ENCODE measurements around the gene HIGD2A.

The HIGD2A gene

DNA sequence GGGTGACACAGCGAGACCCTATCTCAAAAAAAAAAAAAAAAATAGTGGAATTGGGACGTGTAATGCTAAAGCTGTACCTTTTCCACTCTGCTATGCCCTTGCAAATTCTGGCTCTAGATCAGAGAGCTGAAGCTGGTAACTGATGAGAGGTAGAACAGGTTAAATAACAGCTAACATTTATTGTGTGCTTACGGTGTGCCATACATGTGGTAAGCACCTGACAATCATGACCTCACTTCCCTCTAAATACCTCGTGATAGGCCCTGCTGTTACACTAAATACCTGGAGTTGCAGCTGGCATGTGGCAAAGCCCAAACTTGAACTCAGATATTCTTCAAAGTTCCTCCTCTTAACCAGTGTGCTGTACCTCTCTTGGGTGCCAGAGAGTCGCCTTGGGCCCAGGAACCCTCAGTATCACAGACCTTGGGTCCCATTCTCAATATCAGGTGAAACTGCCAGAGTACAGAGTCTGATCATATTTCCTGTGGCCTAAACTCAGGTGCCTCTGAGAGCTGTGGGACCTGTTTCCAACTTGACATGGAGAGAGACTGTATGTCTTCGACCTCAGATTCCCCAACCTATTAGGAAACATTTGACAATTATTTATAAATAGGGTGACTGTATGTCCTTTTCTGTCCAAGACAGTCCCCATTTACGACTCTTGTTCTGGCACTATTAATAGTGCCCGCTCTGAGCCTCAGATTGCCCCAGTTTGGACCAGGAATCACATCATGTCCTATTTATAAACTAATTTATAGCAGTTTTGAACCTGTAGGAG is 18.4 kb upstream of the HIGD2A start:
- DNase-seq: no peak

DNA sequence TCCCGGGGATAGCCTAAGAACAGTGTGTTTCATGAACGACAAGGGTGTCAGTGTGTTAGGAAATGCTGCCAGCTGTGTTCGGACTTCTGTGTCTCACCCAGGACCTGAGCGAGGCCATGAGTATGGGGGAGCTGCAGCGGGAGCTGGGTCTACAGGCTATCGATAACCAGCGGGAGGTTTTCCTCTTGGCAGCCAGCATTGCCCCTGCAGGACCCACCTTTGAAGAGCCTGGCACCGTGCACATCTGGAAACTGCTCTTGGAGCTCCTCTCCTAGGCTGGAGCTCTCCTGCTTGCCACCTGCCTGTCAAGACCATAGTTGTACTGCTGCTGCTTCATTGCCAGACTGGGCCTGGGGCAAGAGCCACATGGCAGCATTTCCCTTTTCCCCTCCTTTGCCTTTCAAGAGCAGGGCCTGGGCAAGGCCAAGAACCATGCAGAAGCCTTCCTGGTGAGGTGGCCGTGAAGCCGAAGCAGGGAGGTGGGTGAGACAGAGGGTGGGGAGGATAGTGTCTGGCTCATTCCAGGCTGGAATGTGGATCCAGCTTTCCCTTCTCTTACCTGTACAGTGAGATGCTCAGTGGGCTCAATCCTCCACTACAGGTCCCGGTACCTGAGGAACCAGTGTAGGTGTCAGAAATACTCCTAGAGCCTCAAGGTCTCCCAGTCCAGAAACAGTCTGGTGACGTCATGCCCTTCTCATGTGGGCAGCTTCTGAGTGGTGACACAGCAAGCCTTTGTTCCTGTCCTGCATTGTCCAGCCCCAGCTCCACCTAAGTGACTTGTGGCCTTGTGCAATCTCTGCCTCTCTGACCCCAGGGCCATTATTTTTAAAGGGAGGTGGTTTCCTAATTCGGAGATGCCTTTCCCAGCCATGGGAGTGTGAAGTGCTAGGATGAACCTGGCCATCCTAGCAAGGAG is 16.7 kb upstream of the HIGD2A start:
- no peak for DNase-seq

DNA sequence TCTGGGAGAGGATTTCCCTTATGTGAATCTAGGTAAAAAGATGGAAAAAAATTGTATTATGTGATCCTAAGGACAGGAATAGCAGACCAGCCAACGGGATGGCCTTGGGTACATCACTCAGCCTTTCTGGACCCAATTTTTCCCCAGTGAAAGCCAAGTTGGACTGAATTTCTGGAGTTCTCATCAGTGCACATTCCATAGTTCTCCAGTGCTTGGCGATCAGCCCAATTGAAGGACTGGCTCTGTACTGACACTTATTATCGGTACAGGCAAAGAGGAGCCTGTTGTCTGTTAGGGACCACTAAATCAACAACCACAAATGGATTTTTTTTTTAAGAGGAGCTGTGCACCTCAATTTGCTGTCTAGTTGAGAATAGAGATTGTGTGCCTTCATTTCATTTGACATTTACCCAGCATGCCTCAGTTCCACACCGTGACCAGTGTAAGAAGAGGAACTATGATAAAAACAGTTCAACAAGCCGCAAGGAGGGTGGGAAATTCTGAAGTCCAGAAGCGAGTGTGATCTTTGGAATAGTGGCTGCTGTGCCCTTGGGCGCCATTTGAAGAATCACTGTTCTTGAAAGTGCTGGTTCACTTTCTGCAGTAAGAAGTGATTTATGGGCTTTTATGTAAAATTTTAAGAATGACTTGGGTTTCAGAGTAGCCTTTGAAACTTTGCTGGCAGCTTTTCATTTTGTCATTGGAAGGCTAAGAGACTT is 15.3 kb upstream of the HIGD2A start:
- peak; percentile 32 for DNase-seq

DNA sequence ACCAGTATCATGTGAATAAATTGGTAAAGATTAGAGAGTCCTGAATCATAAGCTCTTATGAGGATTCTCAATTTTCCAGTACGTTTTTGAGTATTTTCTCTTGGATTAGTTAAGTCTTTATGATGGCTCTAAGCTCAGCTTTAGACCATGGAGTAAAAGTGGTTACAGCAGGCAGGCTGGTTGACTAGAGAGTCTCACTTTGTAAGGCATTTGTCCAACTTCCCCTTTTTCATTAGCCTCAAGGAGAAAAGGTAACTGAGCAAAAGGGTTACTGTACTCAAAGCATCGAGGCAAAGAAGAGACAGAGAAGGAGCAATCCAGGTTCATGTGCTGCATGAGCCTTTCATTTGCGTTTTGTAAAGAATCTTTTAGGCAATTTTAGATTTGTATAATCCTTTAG is 8.7 kb upstream of the HIGD2A start:
- DNase-seq: no peak

DNA sequence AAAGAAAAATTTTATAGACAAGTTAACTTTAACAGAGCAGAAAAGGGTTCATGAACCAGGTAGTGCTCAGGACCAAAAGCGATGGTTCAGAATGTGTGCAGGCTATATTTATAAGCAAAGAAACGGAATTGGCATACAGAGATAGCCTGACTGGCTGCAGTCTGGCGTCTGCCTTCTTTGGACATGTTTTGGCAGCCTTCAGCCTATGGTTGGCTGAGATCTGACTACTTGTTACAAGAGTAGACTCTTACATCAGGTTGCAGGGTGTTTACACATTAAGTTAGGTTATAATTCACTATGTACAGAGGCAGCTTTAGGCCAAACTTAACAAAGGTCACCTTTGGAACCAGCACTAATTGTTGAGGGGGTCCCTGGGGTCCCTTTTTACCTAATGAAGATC is 7.1 kb upstream of the HIGD2A start:
- DNase-seq: no peak

DNA sequence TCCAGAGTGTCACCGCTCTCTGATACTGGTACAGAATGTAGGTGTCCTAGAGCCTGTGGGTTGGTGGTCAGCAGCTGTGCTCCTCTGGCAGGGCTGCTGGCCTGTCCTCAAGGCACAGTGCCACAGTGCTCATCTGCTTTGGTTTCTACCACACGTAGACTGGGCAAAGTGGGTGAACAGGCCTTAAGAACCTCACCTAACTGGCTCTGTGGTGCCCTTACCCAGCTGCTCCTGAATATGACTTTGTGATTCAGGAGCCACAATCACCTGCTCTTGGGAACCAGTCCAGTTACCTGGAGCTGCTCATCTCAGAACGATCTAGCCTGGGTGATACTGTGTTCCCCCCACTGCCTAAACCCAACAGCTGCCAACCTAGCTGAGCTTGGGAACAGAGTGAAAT is 6.6 kb upstream of the HIGD2A start:
- no peak for DNase-seq

DNA sequence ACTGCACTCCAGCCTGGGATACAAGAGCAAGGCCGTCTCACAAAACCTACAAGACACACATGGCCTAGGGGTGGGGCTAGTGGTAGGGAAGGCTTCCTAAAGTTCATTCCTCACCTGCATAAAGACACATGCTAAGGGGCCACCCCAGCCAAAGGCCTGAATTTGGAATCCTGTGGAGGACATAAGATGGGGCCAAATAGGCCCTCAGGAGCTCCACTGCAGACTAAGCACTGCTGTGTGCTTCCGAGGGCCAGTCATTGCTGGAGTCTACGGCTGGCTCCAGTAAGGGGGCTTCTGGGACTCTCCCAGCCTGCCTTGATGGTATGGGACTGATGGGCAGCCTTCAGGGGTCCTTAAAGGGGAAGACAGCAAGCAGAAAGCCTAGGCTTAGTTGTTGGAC is 5.8 kb upstream of the HIGD2A start:
- no peak for DNase-seq

DNA sequence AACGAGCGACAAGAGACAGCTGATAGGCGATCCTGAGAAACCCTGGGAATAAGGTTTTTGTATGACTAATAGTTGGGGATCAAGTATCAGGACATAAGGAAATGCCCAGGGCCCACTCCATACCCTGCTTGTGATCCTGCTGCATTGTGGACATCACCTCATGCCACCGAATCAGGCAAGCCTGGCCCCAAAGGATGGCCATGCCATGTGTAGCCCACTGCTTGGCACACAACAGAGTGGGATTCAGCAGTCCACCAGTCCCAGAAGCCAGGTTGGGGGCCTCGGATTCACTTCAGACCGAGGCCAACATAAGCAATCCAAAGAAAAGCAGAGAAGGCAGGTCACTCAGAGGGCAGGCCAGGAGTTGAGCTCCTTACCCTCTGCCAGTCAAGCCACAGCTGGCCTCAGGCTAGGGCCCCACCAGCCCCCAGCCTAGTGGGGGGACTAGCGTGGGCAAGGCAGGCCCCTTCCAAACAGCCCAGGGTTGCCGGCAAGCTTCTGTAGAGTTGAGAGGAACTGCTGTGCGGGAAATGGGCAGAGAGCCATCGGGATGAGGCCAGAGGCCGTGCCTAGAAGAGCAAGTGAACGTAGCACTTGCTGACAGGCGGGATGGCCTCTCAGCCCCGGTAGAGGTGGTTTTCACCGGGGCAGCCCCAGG is 5.2 kb upstream of the HIGD2A start:
- DNase-seq: no peak

DNA sequence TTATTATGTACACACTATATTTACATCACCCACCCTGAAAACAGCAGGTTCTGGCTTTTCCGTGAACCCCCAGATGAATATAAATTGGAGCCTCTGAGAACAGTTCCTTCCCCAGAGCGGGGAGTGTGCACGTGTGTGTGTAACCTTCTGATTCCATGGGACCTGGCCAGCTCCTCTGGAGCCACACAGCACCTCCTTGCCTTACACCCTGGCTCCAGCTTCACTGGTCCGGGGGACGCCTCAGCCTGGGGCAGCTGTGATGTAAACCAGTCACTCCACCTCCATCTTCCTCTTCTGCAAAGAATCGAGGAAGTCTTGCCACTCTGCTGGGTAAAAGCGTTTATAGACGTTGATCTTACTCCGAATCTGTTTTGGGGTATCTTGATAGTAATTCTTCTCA is 4.6 kb upstream of the HIGD2A start:
- no peak for DNase-seq

DNA sequence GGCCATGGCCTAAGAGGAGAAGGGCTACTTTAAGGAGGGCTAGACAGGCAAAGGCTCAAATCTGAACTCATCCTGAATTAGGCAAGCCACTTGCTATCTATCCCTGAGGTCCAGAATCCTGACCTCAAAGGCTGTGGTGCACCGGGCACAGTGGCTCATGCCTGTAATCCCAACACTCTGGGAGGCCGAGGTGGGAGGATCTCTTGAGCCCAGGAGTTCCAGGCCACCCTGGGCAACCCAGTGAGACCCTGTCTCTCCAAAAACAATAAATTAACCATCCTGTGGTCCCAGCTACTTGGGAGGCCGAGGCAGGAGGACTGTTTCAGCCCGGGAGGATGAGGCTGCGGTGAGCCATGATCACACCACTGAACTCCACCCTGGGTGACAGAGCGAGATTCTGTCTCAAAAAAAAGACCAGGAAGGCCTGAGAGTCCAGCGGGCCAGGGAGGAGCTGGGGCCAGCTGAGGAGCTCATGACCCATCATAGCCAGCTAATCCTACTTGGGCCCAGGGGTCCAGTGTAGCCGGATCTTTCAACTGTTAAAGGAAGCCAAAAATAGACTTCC is 4.1 kb upstream of the HIGD2A start:
- DNase-seq: no peak

DNA sequence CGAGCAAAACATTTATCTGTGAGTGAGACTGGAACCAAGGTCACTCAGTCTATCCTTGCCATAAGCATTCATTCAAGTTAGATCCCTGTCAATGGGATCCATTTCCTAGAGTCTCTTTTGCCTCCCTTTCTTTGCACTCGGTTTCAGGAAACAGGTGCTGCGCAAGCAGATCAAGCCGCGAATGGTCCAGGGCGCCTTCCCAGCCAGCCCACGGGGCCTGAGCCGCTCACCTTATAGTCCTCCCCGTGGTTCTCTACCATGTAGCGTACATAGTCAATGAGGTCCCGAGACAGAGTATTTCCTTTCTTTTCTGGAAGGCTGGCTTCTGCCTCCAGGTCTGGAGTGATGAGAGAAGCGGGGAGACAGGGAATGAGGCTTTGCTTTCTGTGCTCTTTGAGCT is 3.6 kb upstream of the HIGD2A start:
- no peak for DNase-seq

DNA sequence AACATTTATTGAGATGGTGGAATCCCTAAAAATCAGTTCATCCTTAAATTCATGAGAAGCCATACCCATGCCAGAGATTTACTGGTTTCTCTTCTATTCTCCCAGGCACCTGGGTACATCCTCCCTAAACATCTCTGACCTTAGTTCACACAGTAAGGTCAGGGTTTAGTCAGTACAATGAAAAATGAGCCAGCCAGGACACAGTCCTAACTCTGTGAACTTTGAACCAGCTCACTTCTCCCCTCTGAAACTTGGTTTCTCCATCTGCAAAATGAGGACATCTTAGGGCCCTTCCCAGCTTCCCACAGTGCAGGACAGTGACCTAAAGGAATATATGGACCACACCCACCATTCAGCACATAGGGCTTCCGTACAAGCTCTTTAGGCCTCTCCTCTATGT is 2.1 kb upstream of the HIGD2A start:
- no peak for DNase-seq

DNA sequence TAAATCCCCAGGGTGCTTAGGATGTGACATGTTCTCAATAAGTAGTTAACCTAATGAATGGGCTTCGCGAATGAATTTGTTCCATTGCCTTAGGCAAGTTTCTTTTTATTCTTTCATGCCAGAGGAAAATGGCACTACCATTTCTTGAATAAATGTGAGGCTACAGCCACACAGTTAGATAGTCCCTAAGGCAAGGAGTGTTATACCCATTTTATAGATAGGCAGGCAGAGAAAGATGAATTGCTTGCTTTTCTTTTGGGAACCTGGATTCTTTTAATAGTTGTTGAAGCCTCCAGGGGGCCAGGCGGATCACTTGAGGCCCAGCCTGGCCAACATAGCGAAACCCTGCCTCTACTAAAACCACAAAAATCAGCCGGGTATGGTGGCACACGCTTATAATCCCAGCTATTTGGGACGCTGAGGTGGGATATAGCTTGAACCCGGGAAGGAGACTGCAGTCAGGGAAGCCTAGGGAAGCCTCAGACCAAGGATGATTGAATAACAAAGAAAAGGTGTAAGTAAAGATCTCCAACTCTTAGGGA is 1.1 kb upstream of the HIGD2A start:
- no peak for DNase-seq

DNA sequence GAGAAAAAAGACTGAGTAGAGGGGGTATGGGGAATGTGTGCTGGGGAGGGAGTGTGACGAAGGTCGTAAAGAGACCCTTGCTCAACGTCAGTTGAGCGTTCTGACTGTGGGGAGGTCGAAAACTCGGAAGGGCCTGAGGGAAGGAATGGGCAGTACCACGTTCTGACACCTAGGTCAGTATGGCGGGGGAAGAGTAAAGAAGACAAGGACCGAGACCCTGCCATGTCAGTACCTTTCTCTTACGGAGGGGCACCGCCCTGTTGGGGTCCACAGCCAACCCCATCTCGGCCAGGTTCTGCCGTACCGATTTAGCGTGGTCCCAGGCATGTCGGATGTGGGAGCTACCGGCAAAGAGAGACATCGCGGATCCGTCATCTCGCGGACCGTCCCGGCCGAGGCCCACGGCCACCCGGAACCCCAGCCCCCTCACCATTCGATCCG is 528 bp upstream of the HIGD2A start:
- no peak for DNase-seq

DNA sequence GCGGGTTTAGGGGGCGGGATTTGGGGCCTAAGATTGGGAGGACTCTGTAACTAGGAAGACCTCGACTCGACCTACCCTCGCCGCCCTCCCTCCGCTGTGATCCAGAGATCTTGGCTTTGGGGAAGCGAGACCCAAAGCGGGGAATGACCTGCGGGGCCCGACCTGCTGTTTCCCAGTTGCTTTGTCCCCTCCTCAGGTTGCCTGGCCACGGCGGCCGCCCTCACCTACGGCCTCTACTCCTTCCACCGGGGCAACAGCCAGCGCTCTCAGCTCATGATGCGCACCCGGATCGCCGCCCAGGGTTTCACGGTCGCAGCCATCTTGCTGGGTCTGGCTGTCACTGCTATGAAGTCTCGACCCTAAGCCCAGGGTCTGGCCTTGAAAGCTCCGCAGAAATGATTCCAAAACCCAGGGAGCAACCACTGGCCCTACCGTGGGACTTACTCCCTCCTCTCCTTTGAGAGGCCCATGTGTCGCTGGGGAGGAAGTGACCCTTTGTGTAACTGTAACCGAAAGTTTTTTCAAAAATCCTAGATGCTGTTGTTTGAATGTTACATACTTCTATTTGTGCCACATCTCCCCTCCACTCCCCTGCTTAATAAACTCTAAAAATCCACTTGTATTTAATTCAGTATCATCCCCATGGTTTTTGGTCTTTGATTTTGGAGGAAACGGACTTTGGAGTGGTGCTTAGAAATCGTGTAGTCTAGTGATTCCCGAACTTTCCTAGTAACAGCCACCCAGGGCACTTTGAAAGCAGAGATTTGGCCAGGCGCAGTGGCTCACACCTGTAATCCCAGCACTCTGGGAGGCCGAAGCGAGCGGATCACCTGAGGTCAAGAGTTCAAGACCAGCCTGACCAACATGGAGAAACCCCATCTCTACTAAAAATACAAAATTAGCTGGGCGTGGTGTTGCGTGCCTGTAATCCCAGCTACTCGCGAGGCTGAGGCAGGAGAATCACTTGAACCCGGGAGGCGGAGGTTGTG is 878 bp downstream of the HIGD2A start:
- no peak for DNase-seq

DNA sequence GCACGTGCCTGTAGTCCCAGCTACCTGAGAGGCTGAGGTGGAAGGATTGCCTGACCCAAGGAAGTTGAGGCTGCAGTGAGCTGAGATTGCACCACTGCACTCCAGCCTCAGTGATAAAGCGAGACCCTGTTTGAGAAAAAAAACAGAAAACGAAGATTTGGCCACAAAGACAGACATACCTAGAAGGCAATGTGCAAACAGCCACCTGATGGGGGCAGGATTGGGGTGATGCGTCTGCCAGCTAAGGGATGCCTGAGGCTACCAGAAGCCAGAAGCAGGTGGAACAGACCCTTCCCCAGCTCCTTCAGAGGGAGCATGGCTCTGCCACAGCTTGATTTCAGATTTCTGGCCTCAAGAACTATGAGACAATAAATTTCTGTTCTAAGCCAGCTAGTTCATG is 2.9 kb downstream of the HIGD2A start:
- no peak for DNase-seq

DNA sequence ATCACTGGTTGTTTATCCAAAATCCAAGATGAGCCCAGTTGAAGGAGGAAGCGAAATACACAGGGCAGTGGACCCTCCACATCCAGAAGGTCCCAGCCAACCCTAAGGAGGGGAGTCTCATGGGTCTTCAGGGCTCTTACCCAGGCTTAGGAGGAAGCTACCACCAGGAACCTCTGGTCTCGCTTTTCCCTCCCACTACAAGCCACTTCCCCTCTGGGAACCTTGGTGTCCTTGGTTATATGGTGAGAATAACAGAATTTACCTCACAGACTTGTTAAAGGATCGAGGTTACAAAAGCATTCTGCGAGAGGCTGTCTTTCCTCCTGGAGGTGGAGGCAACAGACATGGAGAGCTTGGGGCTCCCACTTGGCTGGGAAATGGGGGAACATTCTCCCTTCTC is 3.4 kb downstream of the HIGD2A start:
- DNase-seq: no peak

DNA sequence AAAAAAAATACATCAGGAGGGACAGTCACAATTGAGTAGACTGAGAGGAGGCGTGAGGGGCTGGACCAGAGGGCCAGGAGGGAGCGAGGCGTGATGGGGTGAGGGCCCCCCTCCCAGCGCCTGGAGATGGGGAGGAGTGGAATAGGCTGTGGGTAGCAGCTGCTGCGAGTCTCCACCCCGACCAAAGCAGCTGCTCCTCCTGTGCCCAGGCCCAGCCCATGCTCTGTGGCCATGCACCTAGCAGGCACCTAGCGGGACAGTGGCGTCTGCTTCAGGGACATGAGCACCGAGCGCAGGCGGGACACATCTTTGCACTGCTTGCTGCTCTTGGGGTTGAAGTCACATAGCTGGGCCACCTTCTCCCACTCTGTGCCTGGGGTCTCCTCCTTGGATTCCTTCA is 4.0 kb downstream of the HIGD2A start:
- DNase-seq: no peak

DNA sequence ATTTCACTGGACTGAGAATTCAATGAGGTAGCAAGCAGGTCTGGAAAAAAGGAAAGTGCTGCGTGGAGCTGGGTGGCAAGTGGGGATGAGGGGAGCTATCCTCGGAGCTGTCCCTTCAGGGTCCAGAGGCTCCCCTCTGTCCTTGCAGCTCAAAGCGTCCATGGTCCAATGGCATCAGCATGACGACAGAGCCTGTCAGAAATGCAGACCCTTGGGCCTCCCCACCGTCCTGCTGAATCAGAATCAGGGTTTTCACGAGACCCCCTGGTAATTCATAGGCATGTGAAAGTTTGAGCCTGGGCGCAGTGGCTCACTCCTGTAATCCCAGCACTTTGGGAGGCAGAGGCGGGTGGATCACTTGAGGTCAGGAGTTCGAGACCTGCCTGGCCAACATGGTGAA is 5.5 kb downstream of the HIGD2A start:
- no peak for DNase-seq

DNA sequence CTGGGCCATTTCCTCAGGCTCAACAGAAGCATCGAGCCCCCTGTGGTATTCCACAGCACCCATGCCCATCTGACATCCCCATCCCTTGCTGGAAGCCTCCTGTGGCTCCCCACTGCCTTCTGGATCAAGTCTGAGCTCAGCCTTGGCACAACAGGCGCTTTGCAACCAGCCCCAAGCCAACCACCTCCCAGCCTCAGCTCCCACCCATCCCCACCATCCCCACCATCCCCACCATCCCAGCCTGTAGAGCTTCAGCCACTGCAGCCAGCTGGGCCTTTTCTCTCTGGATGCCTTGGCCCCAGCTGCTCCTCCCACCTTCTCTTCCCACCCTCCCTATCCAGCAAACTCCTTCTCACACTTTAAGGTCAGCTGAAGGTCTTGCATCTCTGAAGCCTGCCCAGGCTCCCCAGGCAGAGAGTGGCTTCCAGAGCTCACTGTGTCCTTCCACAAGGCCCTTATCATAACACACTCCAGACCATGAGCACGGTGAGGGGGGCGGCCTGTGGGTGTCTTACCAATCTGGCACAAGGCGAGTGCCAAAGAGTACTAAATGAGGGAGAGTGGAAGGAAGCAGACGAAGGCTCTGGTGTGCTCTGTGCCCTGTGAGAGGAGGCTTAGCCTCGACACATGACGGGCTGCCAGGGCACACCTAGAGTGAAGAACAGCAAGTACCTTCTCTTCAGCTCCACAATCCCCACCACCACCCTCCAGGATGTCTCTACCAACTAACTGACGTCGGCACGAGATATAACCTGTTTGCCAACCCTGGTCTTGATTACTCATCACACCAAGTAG is 6.5 kb downstream of the HIGD2A start:
- no peak for DNase-seq
